DMS153 treated with DMSO at 0.1 percent for 48 hours (cell line): ENCODE data around the gene TRA2A.
"Not testable (repeated sequence)": the region's sequence is repeated elsewhere in the genome, so short reads cannot be mapped to it uniquely, and the experiment has no call there.

Experiments
- DNase-seq: peaks from one replicate; lab custom pipeline; 2025; ENCODE audit not compliant: unreplicated experiment; lab: John Stamatoyannopoulos, UW

TRA2A gene

GRCh38 chr7:23531794-23532489, at the start of gene TRA2A:
TRA2A (minus strand) TSS chr7:23531981; CDS start chr7:23531824, 157 bp downstream.
- peak; percentile 96 for DNase-seq

DNA sequence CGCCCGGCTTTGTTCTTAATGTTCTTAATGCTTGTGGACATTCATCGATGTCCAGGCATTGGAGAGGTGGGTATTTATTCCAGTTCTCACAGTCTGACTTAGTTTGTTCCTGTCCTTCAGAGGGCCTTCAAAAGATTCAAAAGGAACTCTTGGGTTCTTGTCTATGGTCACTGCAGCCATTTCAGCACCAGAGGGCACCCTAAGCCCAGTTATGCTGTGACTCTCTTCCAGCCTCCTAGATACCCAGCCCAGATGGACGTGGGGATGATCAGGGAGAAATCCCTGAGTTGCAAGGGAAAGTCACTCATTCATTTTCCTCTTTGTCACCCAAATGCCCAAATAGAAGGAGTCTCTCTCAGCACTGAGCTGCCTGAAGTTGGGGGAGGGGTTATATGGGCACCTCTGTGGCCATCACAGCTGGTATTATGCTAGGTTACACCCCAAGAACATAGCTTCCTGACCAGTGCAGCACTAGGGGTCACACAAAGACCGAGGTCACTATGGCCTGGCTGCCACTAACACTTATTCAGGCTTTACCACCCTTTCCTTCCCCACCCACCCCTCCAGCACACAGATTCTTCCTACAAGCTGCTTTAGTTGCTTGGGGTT, 38.9 kb upstream of the TRA2A start:
- DNase-seq, result peak; percentile 73

- DNase-seq, result no peak
Measured at GRCh38 chr7:23558303-23558702, 26.5 kb upstream of the TRA2A start.

DNA sequence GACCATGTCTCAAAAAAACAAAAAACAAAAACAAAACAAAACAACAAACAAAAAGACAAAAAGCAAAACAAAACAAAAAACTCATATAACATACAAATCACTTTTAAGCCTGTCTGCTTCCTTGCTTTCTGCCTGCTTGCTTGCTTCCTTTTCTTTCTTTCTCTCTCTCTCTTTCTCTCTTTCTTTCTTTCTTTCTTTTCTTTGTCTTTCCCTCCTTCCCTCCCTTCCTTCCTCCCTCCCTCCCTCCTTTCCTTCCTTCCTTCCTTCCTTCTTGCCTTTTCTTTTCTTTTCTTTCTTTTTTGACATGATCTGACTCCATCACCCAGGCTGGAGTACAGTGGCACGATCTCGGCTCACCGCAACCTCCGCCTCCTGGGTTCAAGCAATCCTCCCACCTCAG, 15.9 kb upstream of the TRA2A start:
- no peak for DNase-seq

- DNase-seq, result peak; percentile 88
Measured at GRCh38 chr7:23546897-23547572, 15.3 kb upstream of the TRA2A start.

GRCh38 chr7:23545493-23545892, 13.7 kb upstream of the TRA2A start:
- DNase-seq, result no peak

DNA sequence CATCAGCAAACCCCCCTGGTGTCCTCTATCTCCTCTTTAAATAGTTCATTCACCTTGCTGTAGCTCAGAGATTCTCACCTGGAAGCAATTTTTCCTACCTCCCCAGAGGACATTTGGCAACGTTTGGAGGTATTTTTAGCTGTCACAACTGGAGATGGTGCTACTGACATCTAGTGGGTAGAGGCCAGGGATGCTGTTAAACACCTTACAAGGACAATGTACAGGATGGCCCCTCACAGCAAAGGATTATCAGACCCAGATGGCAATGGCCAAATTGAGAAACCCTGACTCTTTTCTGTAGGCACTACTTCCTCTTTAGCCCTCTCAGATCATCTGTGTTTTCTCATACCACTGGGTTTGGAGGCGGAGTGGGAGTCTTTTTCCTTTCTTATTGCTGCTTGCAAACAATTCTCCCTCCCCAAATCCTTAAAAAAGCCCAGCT, 13.2 kb upstream of the TRA2A start:
- DNase-seq, result no peak

DNA sequence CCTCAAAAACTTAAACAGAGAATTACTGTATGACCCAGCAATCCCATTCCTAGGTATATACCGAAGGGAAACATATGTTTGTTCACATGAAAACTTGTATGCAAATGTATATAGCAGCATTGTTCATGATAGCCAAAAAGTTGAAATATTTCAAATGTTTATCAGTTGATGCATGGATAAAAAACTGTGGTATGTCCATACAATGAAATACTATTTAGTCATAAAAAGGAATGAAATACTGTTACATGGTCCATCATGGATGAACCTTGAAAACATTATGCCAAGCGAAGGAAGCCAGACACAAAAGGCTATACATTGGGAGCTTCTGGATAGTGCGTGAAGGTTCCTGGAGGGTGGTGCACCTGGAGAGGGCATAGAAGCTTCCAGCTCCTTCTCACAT, 11.0 kb upstream of the TRA2A start:
- DNase-seq, result no peak

GRCh38 chr7:23539494-23539907, 7.7 kb upstream of the TRA2A start:
- DNase-seq, result no peak

GRCh38 chr7:23538301-23538700, 6.5 kb upstream of the TRA2A start:
- no peak for DNase-seq

DNA sequence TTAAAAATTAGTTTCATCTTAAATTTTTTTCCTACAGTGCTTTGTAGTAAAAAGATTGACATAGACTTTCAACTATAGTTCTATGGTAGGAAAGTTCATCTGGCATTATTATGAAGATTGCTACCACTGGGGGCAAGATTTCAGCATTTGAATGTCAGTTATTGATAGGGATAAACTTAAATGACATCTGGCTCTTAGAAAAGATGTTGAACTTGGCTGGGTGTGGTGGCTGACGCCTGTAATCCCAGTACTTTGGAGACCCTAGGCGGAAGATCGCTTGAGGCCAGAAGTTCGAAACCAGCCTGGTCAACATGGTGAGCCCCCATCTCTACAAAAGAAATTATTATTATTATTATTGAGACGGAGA, 1.4 kb upstream of the TRA2A start:
- DNase-seq, result no peak

DNA sequence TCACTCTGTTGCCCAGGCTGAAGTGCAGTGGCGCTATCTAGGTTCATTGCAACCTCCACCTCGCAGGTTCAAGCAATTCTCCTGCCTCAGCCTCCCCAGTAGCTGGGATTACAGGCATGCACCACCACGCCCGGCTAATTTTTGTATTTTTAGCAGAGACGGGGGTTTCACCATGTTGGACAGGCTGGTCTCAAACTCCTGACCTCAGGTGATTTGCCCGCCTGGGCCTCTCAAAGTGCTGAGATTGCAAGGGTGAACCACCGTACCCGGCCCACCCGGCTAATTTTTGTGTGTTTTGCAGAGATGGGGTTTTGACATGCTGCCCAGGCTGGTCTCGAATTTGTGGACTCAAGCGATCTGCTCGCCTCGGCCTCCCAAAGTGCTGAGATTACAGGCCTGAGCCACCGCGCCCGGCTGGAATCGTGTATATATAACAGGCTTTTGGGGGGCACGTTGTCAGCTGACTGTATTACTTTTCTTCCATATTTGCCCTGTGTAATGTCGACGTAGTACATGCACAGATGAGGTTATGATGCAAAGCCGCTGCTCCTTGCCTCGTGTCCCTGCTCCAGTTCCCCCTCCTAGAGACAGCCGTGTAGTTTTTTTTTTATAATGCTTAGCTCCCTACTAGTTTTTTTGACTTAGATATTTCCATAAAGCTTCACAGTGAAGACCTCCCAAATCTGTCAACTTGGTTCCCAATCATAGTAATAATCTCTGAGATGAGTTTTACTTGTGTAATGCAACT, 883 bp upstream of the TRA2A start:
- DNase-seq, result no peak

DNA sequence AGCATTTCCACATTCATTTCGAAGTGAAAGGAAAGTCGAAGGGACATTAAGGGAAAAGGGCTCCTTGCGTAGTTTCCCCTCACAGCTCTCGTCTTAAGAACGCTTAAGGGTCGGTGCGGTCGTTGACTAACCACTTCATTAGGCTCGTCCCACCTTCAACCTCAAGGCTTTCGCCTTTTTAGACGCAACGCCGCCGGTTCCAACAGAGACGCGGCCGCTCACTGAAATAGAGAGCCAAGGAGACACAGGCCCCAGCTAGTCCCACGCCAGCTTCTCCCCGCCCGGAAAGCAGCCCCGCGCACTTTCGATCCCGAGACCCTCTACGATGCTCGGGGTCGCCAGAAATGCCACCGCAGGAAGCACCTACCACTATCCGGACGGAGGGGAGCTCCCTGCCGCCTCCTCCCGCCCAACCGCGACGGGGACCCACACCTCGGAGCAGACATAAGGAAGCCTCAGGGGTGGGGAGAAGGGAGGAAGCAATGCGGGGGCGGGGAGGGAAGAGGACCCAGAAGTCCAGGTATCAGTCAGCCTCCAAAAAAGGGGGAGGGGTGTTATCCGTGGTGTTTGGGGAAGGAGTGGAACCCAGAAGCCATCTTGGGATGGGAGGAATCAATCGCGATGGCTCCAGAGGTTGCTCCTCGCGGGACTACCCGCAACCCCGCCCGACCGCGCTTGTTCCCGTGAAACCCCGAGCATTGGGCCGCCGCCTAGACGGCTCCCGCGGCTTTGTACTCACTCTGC, 559 bp downstream of the TRA2A start:
- no peak for DNase-seq

DNA sequence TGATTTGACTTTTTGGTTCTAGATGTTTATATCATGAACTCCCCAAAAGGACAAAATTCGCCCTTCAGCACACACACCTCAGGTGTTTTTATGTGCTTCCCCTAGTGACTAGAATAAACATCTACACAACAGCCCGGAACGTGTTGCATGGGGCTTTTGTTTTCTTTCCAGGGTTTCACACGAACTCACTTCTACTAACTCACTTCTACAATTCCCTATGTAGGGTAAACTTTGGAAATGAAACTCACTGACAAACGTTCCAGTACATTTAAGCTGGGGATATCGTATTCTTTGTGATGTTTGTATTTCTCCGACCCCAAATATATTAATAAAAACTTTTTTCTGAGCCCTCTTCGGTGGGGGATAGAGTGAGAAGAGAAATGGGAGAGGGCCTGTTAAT, 1.4 kb downstream of the TRA2A start:
- DNase-seq, result peak; percentile 28

DNA sequence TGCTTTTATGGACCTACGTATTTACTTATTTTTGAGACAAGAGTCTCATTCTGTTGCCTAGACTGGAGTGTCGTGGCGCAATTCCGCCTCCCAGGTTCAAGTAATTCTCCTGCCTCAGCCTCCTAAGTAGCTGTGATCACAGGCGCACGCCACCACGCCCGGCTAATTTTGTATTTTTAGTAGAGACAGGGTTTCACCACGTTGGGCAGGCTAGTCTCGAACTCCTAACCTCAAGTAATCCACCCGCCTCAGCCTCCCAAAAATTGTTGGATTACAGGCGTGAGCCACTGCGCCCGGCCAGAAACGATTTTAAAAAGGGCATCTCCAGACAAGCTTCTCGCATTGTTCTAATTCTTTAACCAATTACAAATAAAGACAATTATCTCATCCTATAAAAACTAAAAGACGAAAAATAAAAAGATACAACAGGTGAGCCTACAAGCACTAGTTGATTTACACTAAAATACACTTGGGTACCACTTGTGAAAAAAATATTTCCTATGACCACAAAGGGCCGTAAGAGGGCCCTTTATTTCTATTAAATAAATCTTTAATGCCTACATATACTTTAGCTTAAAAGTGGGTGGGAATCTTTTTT, 2.4 kb downstream of the TRA2A start:
- no peak for DNase-seq

GRCh38 chr7:23525611-23526010, 6.2 kb downstream of the TRA2A start:
- not testable (repeated sequence) for DNase-seq

DNA sequence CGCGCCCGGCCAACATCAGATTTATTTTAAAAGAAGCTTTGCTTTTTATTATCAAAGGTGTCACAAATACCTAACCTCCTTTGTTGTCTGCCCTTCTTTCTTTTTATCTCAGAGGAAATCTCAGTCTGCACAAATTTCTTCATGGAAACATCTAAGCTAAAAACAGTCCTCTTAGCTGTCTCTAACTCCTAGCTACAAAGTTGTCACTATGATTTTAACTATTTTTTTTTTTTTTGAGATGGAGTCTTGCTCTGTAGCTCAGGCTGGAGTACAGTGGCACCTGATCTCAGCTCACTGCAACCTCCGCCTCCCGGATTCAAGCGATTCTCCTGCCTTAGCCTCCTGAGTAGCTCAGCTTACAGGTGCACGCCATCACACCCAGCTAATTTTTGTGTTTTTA, 7.3 kb downstream of the TRA2A start:
- no peak for DNase-seq

DNA sequence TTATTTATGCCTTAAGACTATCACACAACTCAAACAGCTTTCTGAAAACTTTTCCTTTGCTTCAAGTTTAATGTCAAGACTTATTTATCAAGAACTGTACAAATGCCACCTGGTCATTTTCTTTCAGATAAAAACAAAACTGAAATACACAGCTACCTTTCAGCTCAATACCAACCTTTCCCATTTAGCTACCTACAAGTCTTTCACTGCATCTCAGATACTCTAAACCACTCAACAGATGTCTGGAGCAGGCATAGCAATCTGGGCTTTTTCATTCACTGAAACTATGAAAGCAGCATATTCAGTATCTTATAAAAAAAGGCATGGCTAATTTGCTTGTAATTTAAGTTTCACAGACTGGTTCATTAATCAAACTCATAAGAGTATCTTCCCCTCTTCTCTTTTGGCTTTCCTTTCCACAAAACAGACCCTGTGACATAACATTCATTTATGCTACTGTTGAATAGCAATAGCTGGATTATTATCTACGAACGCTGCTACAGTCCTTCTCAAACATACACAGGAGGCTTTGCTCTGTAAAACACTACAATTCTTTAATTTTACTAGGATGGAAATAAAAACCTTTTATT, 8.2 kb downstream of the TRA2A start:
- no peak for DNase-seq

DNA sequence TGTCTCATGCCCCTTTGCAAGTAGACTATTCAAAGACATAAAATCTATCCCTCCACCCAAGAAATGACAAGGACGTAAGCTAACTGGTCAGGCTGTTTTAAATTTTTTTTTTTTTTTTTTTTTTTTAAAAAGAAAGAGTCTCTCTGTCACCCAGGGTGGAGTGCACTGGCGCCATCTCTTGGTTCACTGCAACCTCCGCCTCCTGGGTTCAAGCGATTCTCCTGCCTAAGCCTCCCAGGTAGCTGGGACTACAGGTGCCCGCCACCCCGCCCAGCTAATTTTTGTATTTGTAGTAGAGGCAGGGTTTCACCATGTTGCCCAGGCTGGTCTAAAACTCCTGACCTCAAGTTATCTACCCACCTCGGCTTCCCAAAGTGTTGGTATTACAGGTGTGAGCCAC, 11.2 kb downstream of the TRA2A start:
- DNase-seq, result no peak

GRCh38 chr7:23514755-23515154, 17.0 kb downstream of the TRA2A start:
- DNase-seq, result no peak
